Endothelial cell of umbilical vein (primary cell): ENCODE data around the gene TSPAN9.

ENCODE experiments used
- EZH2 ChIP-seq: IDR thresholded peaks from 2 replicates; pipeline ENCODE4 v1.6.1; 2012; ENCODE audit warnings: borderline replicate concordance, low read depth, mild to moderate bottlenecking, moderate library complexity, low read length, inconsistent platforms; ENCODE audit not compliant: severe bottlenecking
- POLR2AphosphoS5 ChIP-seq: IDR thresholded peaks from 2 replicates; pipeline ENCODE4 v1.6.1; 2012; ENCODE audit warnings: low read depth, mild to moderate bottlenecking, control low read depth, low read length, moderate library complexity; ENCODE audit not compliant: insufficient read depth
- TF ChIP-seq, protein P1 (sequence below), 2 donors: IDR thresholded peaks; 1 replicate in 1 of 2; 2 replicates in 1 of 2; pipeline ENCODE4 v1.5.1; 2011; ENCODE audit warnings: low read length in 2 of 2, mild to moderate bottlenecking in 2 of 2, moderate library complexity in 2 of 2, control low read depth in 1 of 2, inconsistent platforms in 1 of 2, low read depth in 1 of 2; ENCODE audit not compliant: insufficient read depth in 1 of 2; ENCODE audit errors: extremely low read depth in 1 of 2
- TF ChIP-seq, protein P2 (sequence below): IDR thresholded peaks from 2 replicates; pipeline ENCODE4 v1.6.1; 2011; ENCODE audit not compliant: insufficient read depth, insufficient read length

DNA sequence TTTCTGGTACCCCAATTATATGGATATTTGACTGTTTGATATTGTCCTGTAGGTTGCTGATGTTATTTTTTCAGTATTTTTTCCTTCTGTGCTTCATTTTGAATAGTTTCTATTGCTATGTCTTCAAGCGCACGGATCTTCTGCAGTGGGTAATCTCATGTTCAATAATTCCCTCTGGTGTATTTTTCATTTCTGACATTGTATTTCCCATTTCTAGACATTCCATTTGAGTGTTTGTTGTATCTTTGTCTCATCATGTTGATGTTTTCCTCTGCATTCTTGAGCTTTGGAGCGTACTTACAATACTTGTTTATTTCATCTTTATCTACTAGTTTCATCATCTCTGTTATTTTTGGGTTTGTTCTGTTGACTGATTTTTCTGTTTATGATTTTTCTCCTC is 22.0 kb downstream of the TSPAN9 start:
- TF ChIP-seq, protein P1, sequence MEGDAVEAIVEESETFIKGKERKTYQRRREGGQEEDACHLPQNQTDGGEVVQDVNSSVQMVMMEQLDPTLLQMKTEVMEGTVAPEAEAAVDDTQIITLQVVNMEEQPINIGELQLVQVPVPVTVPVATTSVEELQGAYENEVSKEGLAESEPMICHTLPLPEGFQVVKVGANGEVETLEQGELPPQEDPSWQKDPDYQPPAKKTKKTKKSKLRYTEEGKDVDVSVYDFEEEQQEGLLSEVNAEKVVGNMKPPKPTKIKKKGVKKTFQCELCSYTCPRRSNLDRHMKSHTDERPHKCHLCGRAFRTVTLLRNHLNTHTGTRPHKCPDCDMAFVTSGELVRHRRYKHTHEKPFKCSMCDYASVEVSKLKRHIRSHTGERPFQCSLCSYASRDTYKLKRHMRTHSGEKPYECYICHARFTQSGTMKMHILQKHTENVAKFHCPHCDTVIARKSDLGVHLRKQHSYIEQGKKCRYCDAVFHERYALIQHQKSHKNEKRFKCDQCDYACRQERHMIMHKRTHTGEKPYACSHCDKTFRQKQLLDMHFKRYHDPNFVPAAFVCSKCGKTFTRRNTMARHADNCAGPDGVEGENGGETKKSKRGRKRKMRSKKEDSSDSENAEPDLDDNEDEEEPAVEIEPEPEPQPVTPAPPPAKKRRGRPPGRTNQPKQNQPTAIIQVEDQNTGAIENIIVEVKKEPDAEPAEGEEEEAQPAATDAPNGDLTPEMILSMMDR (IDR thresholded peaks at IDR 0.05; ENCODE audit: extremely low read depth in 1 of 2, insufficient read depth in 1 of 2, low read depth in 1 of 2, low read length in 2 of 2) = no peak
- no peak for TF ChIP-seq POLR2AphosphoS5
- TF ChIP-seq, protein P2, sequence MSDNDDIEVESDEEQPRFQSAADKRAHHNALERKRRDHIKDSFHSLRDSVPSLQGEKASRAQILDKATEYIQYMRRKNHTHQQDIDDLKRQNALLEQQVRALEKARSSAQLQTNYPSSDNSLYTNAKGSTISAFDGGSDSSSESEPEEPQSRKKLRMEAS = no peak
- no peak for TF ChIP-seq EZH2
